PC-3 (cell line): ENCODE data around the gene FBLN1.

Source experiments
- EZH2 ChIP-seq: fragments of 300-600 bp; sonication (generic); IDR thresholded peaks from one replicate; pipeline ENCODE4 v1.6.1; 2017; ENCODE audit warnings: antibody characterized with exemption, mild to moderate bottlenecking, low read length; ENCODE audit not compliant: unreplicated experiment
- EZH2phosphoT487 ChIP-seq: fragments of 300-600 bp; sonication (generic); IDR thresholded peaks from 2 replicates; pipeline ENCODE4 v1.6.1; 2018; ENCODE audit warnings: mild to moderate bottlenecking, antibody characterized with exemption, low read length, borderline replicate concordance
- TF ChIP-seq, protein P1 (sequence below): fragments of 300-600 bp; sonication (generic); conservative IDR thresholded peaks from 2 replicates; pipeline ENCODE4 v1.5.1; 2017; ENCODE audit warnings: antibody characterized with exemption, low read depth, mild to moderate bottlenecking, low read length

DNA sequence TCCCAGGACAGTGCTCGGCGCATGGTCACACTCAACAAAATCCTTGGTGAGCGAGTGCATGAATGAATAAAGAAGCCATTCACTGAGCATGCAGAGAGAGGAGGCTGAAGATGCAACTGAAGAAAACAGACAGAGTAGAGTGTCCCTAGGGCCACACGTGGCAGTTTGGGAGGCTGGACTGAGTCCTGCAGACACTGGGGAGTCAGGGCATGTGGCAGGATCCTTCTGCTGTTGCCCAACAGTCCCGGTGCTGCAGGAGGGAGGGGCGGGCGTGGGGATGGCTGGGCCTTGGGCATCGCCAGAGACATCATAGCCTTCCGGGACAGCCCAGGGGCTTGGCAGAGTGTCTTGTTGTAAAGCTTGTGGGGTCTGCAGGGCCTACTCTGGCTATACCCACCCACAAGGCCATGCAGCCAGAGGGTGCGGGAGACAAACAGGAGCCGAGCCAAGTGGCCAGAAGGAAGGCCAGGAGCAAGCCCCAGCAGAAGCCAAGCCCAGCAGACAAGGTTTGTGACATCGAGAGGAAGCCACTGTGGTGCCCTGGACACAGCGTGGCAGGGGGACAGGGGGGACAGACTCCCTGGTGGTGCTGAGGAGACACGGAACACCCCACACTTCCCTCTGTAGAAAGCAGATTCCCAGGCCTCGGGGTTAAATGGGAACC is 26.7 kb upstream of the FBLN1 start:
- TF ChIP-seq, protein P1, sequence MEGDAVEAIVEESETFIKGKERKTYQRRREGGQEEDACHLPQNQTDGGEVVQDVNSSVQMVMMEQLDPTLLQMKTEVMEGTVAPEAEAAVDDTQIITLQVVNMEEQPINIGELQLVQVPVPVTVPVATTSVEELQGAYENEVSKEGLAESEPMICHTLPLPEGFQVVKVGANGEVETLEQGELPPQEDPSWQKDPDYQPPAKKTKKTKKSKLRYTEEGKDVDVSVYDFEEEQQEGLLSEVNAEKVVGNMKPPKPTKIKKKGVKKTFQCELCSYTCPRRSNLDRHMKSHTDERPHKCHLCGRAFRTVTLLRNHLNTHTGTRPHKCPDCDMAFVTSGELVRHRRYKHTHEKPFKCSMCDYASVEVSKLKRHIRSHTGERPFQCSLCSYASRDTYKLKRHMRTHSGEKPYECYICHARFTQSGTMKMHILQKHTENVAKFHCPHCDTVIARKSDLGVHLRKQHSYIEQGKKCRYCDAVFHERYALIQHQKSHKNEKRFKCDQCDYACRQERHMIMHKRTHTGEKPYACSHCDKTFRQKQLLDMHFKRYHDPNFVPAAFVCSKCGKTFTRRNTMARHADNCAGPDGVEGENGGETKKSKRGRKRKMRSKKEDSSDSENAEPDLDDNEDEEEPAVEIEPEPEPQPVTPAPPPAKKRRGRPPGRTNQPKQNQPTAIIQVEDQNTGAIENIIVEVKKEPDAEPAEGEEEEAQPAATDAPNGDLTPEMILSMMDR, result no peak
- TF ChIP-seq EZH2phosphoT487 (no peak), EZH2 (no peak)
